Kidney (tissue), 14 donors: Measurements from ENCODE around the gene ZNF738. TPM values are rescaled to one million over a fixed set of nuclear protein-coding genes. Genes with fewer than 3 reads are reported as not detected.
"Not testable (repeated sequence)": the region's sequence is repeated elsewhere in the genome, so short reads cannot be mapped to it uniquely, and the experiment has no call there.

Experiments
- DNase-seq, 5 donors: peaks; one replicate each; pipeline ENCODE4 v3.0.0-alpha.2; 2013 to 2020
- FAIRE-seq: peaks from 2 replicates; lab custom pipeline; 2012; peaks lifted over from hg19 to GRCh38; lab: Jason Lieb, UNC
- H3K27ac ChIP-seq, 2 donors: one replicate each; pipeline ENCODE4 v1.7.0; 2013; ENCODE audit warnings: low read depth in 2 of 2, low read length in 2 of 2, inconsistent platforms in 1 of 2
- H3K27me3 ChIP-seq: one replicate; pipeline ENCODE4 v1.7.1; 2013; ENCODE audit warnings: low read length, inconsistent platforms; ENCODE audit not compliant: control insufficient read depth, insufficient read depth
- H3K36me3 ChIP-seq, 3 donors: one replicate each; pipeline versions ENCODE4 v1.7.0 to v1.7.1; 2013; ENCODE audit warnings: low read length in 3 of 3, control low read depth in 1 of 3, inconsistent platforms in 1 of 3; ENCODE audit not compliant: insufficient read depth in 3 of 3, control insufficient read depth in 2 of 3
- H3K4me1 ChIP-seq, 3 donors: one replicate each; pipeline versions ENCODE4 v1.7.0 to v1.7.1; 2013; ENCODE audit warnings: low read length in 3 of 3, inconsistent platforms in 1 of 3, low read depth in 1 of 3; ENCODE audit not compliant: control insufficient read depth in 2 of 3, insufficient read depth in 2 of 3
- H3K4me3 ChIP-seq, 3 donors: one replicate each; pipeline versions ENCODE4 v1.7.0 to v1.8.1; 2013; ENCODE audit warnings: low read length in 3 of 3, control low read depth in 1 of 3, inconsistent platforms in 1 of 3
- H3K9ac ChIP-seq, 3 donors: one replicate each; pipeline versions ENCODE4 v1.7.0 to v1.7.1; 2013; ENCODE audit warnings: low read length in 3 of 3, control low read depth in 1 of 3, inconsistent platforms in 1 of 3
- H3K9me3 ChIP-seq, 3 donors: one replicate each; pipeline versions ENCODE4 v1.7.0 to v1.7.1; 2013; ENCODE audit warnings: low read length in 3 of 3, control low read depth in 1 of 3, inconsistent platforms in 1 of 3; ENCODE audit not compliant: control insufficient read depth in 2 of 3, insufficient read depth in 1 of 3
- intact Hi-C: fragments of 100-400 bp; cut with DNase I; formaldehyde crosslinking; loops from one replicate; pipeline ENCODE4 v1.11.1; 2022
- polyA plus RNA-seq: library from polyadenylated mRNA; stranded (reverse); fragments of 350-450 nt; fragmentation: Illumina TruSeq; extraction: RNeasy Lipid Tissue Mini Kit (QIAGEN cat#74804); gene quantifications from one replicate; pipeline ENCODE4 v1.2.3, GENCODE V29; 2014; ENCODE audit warnings: low read depth, low replicate concordance; ENCODE audit not compliant: insufficient read depth
- total RNA-seq: library from RNA; stranded (reverse); fragmentation: NEBNext Ultra II Directional; extraction: Animal tissue kit (Norgen Biotek cat#: 25700); gene quantifications from one replicate; pipeline ENCODE4 v1.2.1, GENCODE V29; 2021
- TF ChIP-seq, protein P1 (sequence below): IDR thresholded peaks from 3 replicates; pipeline ENCODE4 v1.5.1; 2012; ENCODE audit warnings: mild to moderate bottlenecking, moderate library complexity, borderline replicate concordance; ENCODE audit not compliant: insufficient read depth; ENCODE audit errors: extremely low read depth
- donor health status: control.
- donor health status: control.
- donor health status: control.
- donor health status: control.
- donor health status: control.
- donor health status: DM: yes; HTN: yes; CAD: no.
- donor health status: Normal renal cell carcinoma (clear cell type).

The ZNF738 gene
- total and polyA plus RNA-seq, 2 donors from 2014 or later = 3.1 to 8.4 TPM

DNA sequence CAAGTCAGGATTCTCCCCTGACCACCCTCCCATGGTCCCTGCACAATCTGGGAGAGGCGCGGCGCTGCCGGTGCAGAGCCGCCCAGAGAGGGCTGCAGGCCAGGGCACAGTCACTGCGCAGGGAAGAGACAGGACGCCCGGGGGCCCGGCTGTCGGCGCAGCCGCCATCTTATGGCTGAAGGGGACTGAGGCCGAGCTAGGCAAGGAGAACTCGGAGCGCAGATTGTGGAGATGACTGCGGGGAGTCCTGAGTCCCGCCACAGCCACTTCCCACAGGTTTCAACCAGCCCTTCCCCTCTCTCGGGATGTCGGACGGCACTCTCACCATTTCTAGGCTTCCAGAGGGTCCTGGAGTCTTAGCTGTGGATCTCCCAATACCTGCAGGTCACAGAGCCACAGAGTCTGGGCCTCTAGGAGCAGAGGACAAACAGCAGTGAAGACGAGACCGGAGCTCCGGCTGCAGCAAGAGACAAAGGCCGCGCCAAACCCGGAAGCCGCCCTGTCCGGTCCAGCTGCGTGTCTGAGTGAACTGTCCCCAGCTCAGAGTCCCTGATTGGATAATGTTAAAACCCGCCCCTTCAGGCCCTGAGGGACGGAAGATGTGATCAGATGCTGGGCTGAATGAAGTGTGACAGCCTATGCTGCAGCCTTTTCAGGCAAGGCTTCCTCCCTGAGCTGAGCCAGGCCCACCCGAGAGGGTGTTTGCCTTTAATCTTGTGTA, 29.8 kb upstream of the ZNF738 start, which contains the start of gene ZNF708:
ZNF708 (minus strand) TSS at position 526 of the 721 bp plus-strand sequence; CDS start at position 328, 198 bp downstream.
- Histone ChIP-seq H3K36me3 (peaks cover 0 to 6% (median 0%) of the 10 kb centered on the region in 3 donors), H3K4me1 (no peaks in the 10 kb centered on the region), H3K9me3 (no peaks in the 10 kb centered on the region), H3K27me3 (no peaks in the 10 kb centered on the region), H3K27ac (peak within 1 kb of the TSS; percentile 89 to 96), H3K4me3 (peak within 1 kb of the TSS; percentile 88 to 99 (median 91)), H3K9ac (peak within 1 kb of the TSS; percentile 79 to 97 (median 92))
- intact Hi-C loops = no loop called here
- FAIRE-seq (peak; percentile 41), DNase-seq (peak; percentile 93 to 97 (median 95))
- TF ChIP-seq, protein P1, sequence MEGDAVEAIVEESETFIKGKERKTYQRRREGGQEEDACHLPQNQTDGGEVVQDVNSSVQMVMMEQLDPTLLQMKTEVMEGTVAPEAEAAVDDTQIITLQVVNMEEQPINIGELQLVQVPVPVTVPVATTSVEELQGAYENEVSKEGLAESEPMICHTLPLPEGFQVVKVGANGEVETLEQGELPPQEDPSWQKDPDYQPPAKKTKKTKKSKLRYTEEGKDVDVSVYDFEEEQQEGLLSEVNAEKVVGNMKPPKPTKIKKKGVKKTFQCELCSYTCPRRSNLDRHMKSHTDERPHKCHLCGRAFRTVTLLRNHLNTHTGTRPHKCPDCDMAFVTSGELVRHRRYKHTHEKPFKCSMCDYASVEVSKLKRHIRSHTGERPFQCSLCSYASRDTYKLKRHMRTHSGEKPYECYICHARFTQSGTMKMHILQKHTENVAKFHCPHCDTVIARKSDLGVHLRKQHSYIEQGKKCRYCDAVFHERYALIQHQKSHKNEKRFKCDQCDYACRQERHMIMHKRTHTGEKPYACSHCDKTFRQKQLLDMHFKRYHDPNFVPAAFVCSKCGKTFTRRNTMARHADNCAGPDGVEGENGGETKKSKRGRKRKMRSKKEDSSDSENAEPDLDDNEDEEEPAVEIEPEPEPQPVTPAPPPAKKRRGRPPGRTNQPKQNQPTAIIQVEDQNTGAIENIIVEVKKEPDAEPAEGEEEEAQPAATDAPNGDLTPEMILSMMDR = no peak

- Histone ChIP-seq H3K27ac (no peak overlapping the region), H3K9me3 (peaks cover 0 to 8% (median 2%) of the 10 kb centered on the region in 3 donors), H3K9ac (no peak overlapping the region), H3K27me3 (no peaks in the 10 kb centered on the region), H3K4me1 (no peaks in the 10 kb centered on the region), H3K4me3 (no peak overlapping the region), H3K36me3 (no peaks in the 10 kb centered on the region)
- DNase-seq (no peak), FAIRE-seq (no peak)
- TF ChIP-seq, protein P1 = no peak
- intact Hi-C loops = no loop called here
Measured at GRCh38 chr19:21335721-21336120, 23.1 kb upstream of the ZNF738 start.

GRCh38 chr19:21344841-21345240, 14.0 kb upstream of the ZNF738 start:
- H3K4me1 ChIP-seq, H3K9ac ChIP-seq, H3K4me3 ChIP-seq, H3K27me3 ChIP-seq, H3K27ac ChIP-seq, H3K36me3 ChIP-seq, intact Hi-C loops, FAIRE-seq, H3K9me3 ChIP-seq, DNase-seq: not testable (repeated sequence)

DNA sequence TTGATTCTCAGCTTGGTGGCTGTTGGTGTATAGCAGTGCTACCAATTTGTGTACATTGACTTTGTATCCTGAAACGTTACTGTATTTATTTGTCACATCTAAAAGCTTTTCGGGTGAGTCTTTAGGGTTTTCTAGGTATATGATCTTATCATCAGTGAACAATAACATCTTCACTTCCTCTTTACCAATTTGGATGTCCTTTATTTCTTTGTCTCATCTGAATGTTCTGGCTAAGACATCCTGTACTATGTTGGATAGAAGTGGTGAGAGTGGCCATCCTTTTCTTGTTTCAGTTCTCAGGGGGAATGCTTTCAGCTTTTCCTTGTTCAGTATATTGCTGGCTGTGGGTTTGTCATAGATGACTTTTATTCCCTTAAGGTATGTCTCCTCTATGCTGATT, 6.0 kb upstream of the ZNF738 start:
- DNase-seq (no peak), FAIRE-seq (no peak)
- no peaks in the 10 kb centered on the region for H3K9me3 ChIP-seq
- H3K27me3 ChIP-seq = no peaks in the 10 kb centered on the region
- TF ChIP-seq, protein P1 = no peak
- no peak overlapping the region for H3K9ac ChIP-seq
- no peaks in the 10 kb centered on the region for H3K4me1 ChIP-seq
- no peaks in the 10 kb centered on the region for H3K36me3 ChIP-seq
- intact Hi-C loops = no loop called here
- H3K27ac ChIP-seq = no peak overlapping the region
- H3K4me3 ChIP-seq = no peak overlapping the region
